Hypothalamus (tissue), 51 donors: Measurements from ENCODE around the gene TMEM14A.
A peak's percentile ranks its signal among the peaks of the same experiment; 100 is the strongest.

Source experiments
- DNase-seq, 51 donors: peaks; one replicate each; lab custom pipeline; 2025; lab: John Stamatoyannopoulos, UW

TMEM14A gene

GRCh38 chr6:52670502-52671409, at the start of gene TMEM14A:
Gene TMEM14A (plus strand): TSS chr6:52671113. CDS start chr6:52677103, 5,990 bp downstream.
- DNase-seq, result peak; percentile 37 to 95 (median 85)

- DNase-seq, result no peak
Measured at GRCh38 chr6:52621631-52622030, 49.3 kb upstream of the TMEM14A start.

GRCh38 chr6:52622810-52623209, 48.1 kb upstream of the TMEM14A start:
- DNase-seq, result no peak

GRCh38 chr6:52632011-52632410, 38.9 kb upstream of the TMEM14A start:
- DNase-seq, result no peak

GRCh38 chr6:52634211-52634610, 36.7 kb upstream of the TMEM14A start:
- DNase-seq, result no peak

- no peak for DNase-seq
Measured at GRCh38 chr6:52635049-52635577, 35.8 kb upstream of the TMEM14A start.

GRCh38 chr6:52636830-52637229, 34.1 kb upstream of the TMEM14A start:
- no peak for DNase-seq

GRCh38 chr6:52639493-52639892, 31.4 kb upstream of the TMEM14A start:
- DNase-seq, result no peak

- peak in 13 of 51 donors; percentile 1 to 46 (median 7) for DNase-seq
Measured at GRCh38 chr6:52640170-52640569, 30.7 kb upstream of the TMEM14A start.

- no peak for DNase-seq
Measured at GRCh38 chr6:52640916-52641315, 30.0 kb upstream of the TMEM14A start.

GRCh38 chr6:52641388-52641787, 29.5 kb upstream of the TMEM14A start:
- no peak for DNase-seq

- DNase-seq, result no peak
Measured at GRCh38 chr6:52641826-52642225, 29.1 kb upstream of the TMEM14A start.

- DNase-seq, result no peak
Measured at GRCh38 chr6:52642368-52642767, 28.5 kb upstream of the TMEM14A start.

- peak in 26 of 51 donors; percentile 2 to 63 (median 20) for DNase-seq
Measured at GRCh38 chr6:52643158-52643557, 27.8 kb upstream of the TMEM14A start.

GRCh38 chr6:52644253-52644652, 26.7 kb upstream of the TMEM14A start:
- no peak for DNase-seq

GRCh38 chr6:52645976-52646375, 24.9 kb upstream of the TMEM14A start:
- DNase-seq, result no peak

GRCh38 chr6:52647199-52647598, 23.7 kb upstream of the TMEM14A start:
- DNase-seq, result no peak

GRCh38 chr6:52649536-52650160, 21.3 kb upstream of the TMEM14A start:
- DNase-seq, result no peak

GRCh38 chr6:52650941-52651340, 20.0 kb upstream of the TMEM14A start:
- no peak for DNase-seq

GRCh38 chr6:52653151-52653550, 17.8 kb upstream of the TMEM14A start:
- no peak for DNase-seq

- no peak for DNase-seq
Measured at GRCh38 chr6:52654007-52654406, 16.9 kb upstream of the TMEM14A start.

- DNase-seq, result no peak
Measured at GRCh38 chr6:52654592-52654991, 16.3 kb upstream of the TMEM14A start.
